HepG2 (cell line): ENCODE measurements around the gene KCTD19. TPM values are rescaled to one million over a fixed set of nuclear protein-coding genes. Genes with fewer than 3 reads are reported as not detected.

Source experiments
- FIP1L1 ChIP-seq: fragments of 200-400 bp; formaldehyde crosslinking; IDR thresholded peaks from 2 replicates; pipeline ENCODE4 v1.6.1; 2018; ENCODE audit warnings: low read depth, mild to moderate bottlenecking, low read length, moderate library complexity, borderline replicate concordance; ENCODE audit not compliant: insufficient read depth
- PAF1 ChIP-seq: IDR thresholded peaks from 2 replicates; pipeline ENCODE4 v1.6.1; 2016; ENCODE audit warnings: missing genetic modification reagents, missing compliant biosample characterization
- POLR2A ChIP-seq, 2 experiments: IDR thresholded peaks; 2 replicates each; pipeline ENCODE4 v1.6.1; 2011; ENCODE audit warnings: low read depth in 2 of 2, low read length in 2 of 2, mild to moderate bottlenecking in 1 of 2, moderate library complexity in 1 of 2; ENCODE audit not compliant: insufficient read depth in 1 of 2
- SIN3B ChIP-seq: fragments of 150-350 bp; IDR thresholded peaks from 2 replicates; pipeline ENCODE4 v1.6.1; 2014; ENCODE audit warnings: low read length
- ZNF234 ChIP-seq: sonication (generic); formaldehyde crosslinking; conservative IDR thresholded peaks from 2 replicates; pipeline ENCODE4 v1.5.1; 2020; ENCODE audit warnings: mild to moderate bottlenecking, missing genetic modification reagents
- ZNF256 ChIP-seq: sonication (generic); formaldehyde crosslinking; conservative IDR thresholded peaks from 2 replicates; pipeline ENCODE4 v1.4.0; 2020; ENCODE audit warnings: missing genetic modification reagents
- ZNF281 ChIP-seq: sonication (generic); formaldehyde crosslinking; IDR thresholded peaks from 2 replicates; pipeline ENCODE4 v1.4.0; 2020; ENCODE audit warnings: missing genetic modification reagents, borderline replicate concordance
- ZNF597 ChIP-seq: sonication (generic); formaldehyde crosslinking; IDR thresholded peaks from 2 replicates; pipeline ENCODE4 v1.5.0; 2020; ENCODE audit warnings: missing genetic modification reagents
- ZNF713 ChIP-seq: sonication (generic); formaldehyde crosslinking; IDR thresholded peaks from 2 replicates; pipeline ENCODE4 v1.4.0; 2020; ENCODE audit warnings: mild to moderate bottlenecking, missing genetic modification reagents
- polyA plus RNA-seq, 8 experiments: library from polyadenylated mRNA; depleted of rRNA in 3 of 8; stranded (reverse) in 7 of 8; unstranded in 1 of 8; fragments of >200 nt; fragmentation: Illumina TruSeq in 4 of 8; extraction: Trizol in 4 of 8; gene quantifications; 2 replicates each; pipeline versions ENCODE4 v1.2.1 to v1.2.3, GENCODE V29; 2011 to 2016; ENCODE audit warnings: low read depth in 4 of 8, missing spikeins in 1 of 8, mixed read lengths in 1 of 8; ENCODE audit not compliant: insufficient read depth in 1 of 8
- total RNA-seq, 5 experiments: library from RNA; depleted of rRNA; stranded (reverse); fragments of >200 nt; fragmentation: Illumina TruSeq; extraction: Trizol; gene quantifications; 2 replicates each; pipeline ENCODE4 v1.2.3, GENCODE V29; 2016; ENCODE audit warnings: low read depth in 1 of 5
- TF ChIP-seq, protein P1 (sequence below): sonication (generic); formaldehyde crosslinking; IDR thresholded peaks from 2 replicates; pipeline ENCODE4 v1.5.0; 2020; ENCODE audit warnings: mild to moderate bottlenecking, missing genetic modification reagents
- TF ChIP-seq, protein P2 (sequence below): sonication (generic); formaldehyde crosslinking; IDR thresholded peaks from 2 replicates; pipeline ENCODE4 v1.4.0; 2020; ENCODE audit warnings: missing genetic modification reagents
- TF ChIP-seq, protein P3 (sequence below): sonication (generic); formaldehyde crosslinking; IDR thresholded peaks from 2 replicates; pipeline ENCODE4; 2020; ENCODE audit warnings: missing genetic modification reagents, mild to moderate bottlenecking, borderline replicate concordance
- TF ChIP-seq, protein P4 (sequence below): fragments of 450-650 bp; IDR thresholded peaks from 2 replicates; pipeline ENCODE4 v1.6.1; 2017; ENCODE audit warnings: mild to moderate bottlenecking

KCTD19 gene
- total and polyA plus RNA-seq, 2 of the 13 experiments (the other 11 are each of a cell fraction or from before 2014, with no cell fraction given): not detected

DNA sequence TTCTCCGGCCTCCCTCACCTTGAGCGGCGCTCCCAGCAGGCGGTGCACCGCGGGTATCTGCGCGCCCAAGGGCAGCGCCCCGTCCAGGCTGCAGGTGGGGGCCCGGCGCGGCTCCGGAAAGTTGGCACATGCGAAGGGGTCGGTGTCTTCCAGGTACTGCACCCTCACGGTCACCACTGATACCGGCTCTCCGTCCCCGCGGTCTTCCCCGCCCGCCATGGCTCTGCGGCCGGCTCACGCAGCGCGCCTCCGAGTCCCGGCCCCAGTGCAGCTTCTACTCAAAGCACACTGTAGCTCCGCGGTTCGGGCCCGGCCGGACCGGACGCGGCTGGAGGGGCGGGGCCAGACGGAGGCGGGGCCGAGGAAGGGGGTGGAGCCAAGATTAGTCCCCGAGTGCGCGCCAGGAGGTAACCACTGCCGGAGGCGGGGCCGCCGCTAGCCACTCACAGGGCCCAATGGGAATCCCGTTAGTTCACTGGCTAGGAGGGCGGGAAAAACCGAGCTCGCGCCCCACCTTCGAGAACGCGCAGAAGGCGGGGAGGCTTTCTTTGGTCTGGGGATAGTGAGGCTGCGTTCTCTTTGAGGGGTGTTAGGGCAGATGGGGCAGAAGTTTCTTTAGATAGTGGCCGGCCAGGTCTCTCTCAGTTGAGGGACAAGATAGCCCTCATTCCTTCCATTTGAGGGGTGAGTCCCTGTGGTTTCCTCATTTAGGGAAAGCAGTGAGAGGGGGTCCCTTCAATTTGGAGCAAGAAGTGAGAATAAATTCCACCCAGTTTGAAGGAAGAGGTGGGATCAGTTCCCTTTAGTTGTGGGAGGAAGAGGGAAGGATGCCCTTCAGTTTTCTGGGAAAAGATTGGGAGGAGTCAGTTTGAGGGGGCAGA lies 79.1 kb downstream of the KCTD19 start, which contains the start of gene FHOD1 (continued):
- TF ChIP-seq ZNF281 (no peak), SIN3B (no peak; the same call in 1 of the 2 replicates), ZNF256 (CRISPR knock-in tag) (no peak), ZNF234 (CRISPR knock-in tag) (no peak; the same call in 1 of the 2 replicates), ZNF597 (CRISPR knock-in tag) (no peak), ZNF713 (CRISPR knock-in tag) (no peak), PAF1 (CRISPR knock-in tag) (no peak), FIP1L1 (no peak), POLR2A (IDR thresholded peaks at IDR 0.05; ENCODE audit: insufficient read depth in 1 of 2, low read depth in 2 of 2, low read length in 2 of 2) (peak; percentile 14 to 72; a peak in 2 of 4 replicates)
- TF ChIP-seq, protein P1, sequence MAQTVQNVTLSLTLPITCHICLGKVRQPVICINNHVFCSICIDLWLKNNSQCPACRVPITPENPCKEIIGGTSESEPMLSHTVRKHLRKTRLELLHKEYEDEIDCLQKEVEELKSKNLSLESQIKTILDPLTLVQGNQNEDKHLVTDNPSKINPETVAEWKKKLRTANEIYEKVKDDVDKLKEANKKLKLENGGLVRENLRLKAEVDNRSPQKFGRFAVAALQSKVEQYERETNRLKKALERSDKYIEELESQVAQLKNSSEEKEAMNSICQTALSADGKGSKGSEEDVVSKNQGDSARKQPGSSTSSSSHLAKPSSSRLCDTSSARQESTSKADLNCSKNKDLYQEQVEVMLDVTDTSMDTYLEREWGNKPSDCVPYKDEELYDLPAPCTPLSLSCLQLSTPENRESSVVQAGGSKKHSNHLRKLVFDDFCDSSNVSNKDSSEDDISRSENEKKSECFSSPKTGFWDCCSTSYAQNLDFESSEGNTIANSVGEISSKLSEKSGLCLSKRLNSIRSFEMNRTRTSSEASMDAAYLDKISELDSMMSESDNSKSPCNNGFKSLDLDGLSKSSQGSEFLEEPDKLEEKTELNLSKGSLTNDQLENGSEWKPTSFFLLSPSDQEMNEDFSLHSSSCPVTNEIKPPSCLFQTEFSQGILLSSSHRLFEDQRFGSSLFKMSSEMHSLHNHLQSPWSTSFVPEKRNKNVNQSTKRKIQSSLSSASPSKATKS: no peak
- TF ChIP-seq, protein P2, sequence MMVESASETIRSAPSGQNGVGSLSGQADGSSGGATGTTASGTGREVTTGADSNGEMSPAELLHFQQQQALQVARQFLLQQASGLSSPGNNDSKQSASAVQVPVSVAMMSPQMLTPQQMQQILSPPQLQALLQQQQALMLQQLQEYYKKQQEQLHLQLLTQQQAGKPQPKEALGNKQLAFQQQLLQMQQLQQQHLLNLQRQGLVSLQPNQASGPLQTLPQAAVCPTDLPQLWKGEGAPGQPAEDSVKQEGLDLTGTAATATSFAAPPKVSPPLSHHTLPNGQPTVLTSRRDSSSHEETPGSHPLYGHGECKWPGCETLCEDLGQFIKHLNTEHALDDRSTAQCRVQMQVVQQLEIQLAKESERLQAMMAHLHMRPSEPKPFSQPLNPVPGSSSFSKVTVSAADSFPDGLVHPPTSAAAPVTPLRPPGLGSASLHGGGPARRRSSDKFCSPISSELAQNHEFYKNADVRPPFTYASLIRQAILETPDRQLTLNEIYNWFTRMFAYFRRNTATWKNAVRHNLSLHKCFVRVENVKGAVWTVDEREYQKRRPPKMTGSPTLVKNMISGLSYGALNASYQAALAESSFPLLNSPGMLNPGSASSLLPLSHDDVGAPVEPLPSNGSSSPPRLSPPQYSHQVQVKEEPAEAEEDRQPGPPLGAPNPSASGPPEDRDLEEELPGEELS (CRISPR knock-in tag): no peak
- TF ChIP-seq, protein P3, sequence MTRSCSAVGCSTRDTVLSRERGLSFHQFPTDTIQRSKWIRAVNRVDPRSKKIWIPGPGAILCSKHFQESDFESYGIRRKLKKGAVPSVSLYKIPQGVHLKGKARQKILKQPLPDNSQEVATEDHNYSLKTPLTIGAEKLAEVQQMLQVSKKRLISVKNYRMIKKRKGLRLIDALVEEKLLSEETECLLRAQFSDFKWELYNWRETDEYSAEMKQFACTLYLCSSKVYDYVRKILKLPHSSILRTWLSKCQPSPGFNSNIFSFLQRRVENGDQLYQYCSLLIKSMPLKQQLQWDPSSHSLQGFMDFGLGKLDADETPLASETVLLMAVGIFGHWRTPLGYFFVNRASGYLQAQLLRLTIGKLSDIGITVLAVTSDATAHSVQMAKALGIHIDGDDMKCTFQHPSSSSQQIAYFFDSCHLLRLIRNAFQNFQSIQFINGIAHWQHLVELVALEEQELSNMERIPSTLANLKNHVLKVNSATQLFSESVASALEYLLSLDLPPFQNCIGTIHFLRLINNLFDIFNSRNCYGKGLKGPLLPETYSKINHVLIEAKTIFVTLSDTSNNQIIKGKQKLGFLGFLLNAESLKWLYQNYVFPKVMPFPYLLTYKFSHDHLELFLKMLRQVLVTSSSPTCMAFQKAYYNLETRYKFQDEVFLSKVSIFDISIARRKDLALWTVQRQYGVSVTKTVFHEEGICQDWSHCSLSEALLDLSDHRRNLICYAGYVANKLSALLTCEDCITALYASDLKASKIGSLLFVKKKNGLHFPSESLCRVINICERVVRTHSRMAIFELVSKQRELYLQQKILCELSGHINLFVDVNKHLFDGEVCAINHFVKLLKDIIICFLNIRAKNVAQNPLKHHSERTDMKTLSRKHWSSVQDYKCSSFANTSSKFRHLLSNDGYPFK (CRISPR knock-in tag): 0 out of 2 replicates have a peak, but pooled peaks have one; percentile 38
- TF ChIP-seq, protein P4, sequence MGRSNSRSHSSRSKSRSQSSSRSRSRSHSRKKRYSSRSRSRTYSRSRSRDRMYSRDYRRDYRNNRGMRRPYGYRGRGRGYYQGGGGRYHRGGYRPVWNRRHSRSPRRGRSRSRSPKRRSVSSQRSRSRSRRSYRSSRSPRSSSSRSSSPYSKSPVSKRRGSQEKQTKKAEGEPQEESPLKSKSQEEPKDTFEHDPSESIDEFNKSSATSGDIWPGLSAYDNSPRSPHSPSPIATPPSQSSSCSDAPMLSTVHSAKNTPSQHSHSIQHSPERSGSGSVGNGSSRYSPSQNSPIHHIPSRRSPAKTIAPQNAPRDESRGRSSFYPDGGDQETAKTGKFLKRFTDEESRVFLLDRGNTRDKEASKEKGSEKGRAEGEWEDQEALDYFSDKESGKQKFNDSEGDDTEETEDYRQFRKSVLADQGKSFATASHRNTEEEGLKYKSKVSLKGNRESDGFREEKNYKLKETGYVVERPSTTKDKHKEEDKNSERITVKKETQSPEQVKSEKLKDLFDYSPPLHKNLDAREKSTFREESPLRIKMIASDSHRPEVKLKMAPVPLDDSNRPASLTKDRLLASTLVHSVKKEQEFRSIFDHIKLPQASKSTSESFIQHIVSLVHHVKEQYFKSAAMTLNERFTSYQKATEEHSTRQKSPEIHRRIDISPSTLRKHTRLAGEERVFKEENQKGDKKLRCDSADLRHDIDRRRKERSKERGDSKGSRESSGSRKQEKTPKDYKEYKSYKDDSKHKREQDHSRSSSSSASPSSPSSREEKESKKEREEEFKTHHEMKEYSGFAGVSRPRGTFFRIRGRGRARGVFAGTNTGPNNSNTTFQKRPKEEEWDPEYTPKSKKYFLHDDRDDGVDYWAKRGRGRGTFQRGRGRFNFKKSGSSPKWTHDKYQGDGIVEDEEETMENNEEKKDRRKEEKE: no peak
